Left lung (tissue), 10 donors: ENCODE data around the gene ORC2. TPM values are rescaled to one million over a fixed set of nuclear protein-coding genes. Genes with fewer than 3 reads are reported as not detected.
"Not testable (repeated sequence)": the region's sequence is repeated elsewhere in the genome, so short reads cannot be mapped to it uniquely, and the experiment has no call there.

ENCODE experiments used
- ATAC-seq: fragments of 200-7000 bp; cut with Tn5 transposase; one replicate; pipeline ENCODE4 v1.9.1; 2020; ENCODE audit warnings: moderate library complexity
- DNase-seq, 4 donors: peaks; one replicate each; pipeline ENCODE4 v3.0.0-alpha.2; 2013 to 2020
- H3K27ac ChIP-seq, 2 donors: fragments of 200-600 bp; sonication (generic) in 1 of 2; one replicate each; pipeline versions ENCODE4 v1.5.0 to v1.8.0; 2020 to 2021
- H3K27me3 ChIP-seq, 2 donors: fragments of 200-600 bp; sonication (generic) in 1 of 2; one replicate each; pipeline versions ENCODE4 v1.5.0 to v1.8.0; 2020 to 2021
- H3K36me3 ChIP-seq, 2 donors: fragments of 200-600 bp; sonication (generic) in 1 of 2; one replicate each; pipeline versions ENCODE4 v1.5.0 to v1.8.0; 2020 to 2021
- H3K4me1 ChIP-seq, 2 donors: fragments of 200-600 bp; one replicate each; pipeline ENCODE4 v1.8.0; 2021
- H3K4me3 ChIP-seq, 2 donors: fragments of 200-600 bp; sonication (generic) in 1 of 2; one replicate each; pipeline versions ENCODE4 v1.5.0 to v1.8.0; 2020 to 2021; ENCODE audit warnings: mild to moderate bottlenecking in 1 of 2
- H3K9me3 ChIP-seq, 2 donors: fragments of 200-600 bp; sonication (generic) in 1 of 2; one replicate each; pipeline versions ENCODE4 v1.5.0 to v1.8.0; 2020 to 2021
- intact Hi-C, 2 donors: fragments of 100-400 bp; cut with DNase I; formaldehyde crosslinking; loops; one replicate each; pipeline versions ENCODE4 v1.11.2 to v1.14.2; 2022
- polyA plus RNA-seq, 6 donors: library from polyadenylated mRNA; unstranded; fragments of 120-200 nt; gene quantifications; one replicate each; pipeline ENCODE4 v1.2.1, GENCODE V29; 2013; ENCODE audit not compliant: insufficient read length in 6 of 6
- total RNA-seq, 2 donors: library from RNA; stranded (reverse); fragmentation: NEBNext Ultra II Directional; extraction: Animal tissue kit (Norgen Biotek cat#: 25700); gene quantifications; one replicate each; pipeline ENCODE4 v1.2.1, GENCODE V29; 2021
- TF ChIP-seq, protein P1 (sequence below), 2 donors: fragments of 200-600 bp; sonication (generic) in 1 of 2; IDR thresholded peaks; one replicate each; pipeline versions ENCODE4 v1.5.0 to v1.8.0; 2021; ENCODE audit warnings: antibody characterized with exemption in 2 of 2
- donor health status: DM: no; HTN: yes; CAD: no.
- donor health status: DM: no; HTN: no; CAD: no.

The ORC2 gene
- total and polyA plus RNA-seq, 8 donors, result 25.6 to 46.1 (median 39.0) TPM

DNA sequence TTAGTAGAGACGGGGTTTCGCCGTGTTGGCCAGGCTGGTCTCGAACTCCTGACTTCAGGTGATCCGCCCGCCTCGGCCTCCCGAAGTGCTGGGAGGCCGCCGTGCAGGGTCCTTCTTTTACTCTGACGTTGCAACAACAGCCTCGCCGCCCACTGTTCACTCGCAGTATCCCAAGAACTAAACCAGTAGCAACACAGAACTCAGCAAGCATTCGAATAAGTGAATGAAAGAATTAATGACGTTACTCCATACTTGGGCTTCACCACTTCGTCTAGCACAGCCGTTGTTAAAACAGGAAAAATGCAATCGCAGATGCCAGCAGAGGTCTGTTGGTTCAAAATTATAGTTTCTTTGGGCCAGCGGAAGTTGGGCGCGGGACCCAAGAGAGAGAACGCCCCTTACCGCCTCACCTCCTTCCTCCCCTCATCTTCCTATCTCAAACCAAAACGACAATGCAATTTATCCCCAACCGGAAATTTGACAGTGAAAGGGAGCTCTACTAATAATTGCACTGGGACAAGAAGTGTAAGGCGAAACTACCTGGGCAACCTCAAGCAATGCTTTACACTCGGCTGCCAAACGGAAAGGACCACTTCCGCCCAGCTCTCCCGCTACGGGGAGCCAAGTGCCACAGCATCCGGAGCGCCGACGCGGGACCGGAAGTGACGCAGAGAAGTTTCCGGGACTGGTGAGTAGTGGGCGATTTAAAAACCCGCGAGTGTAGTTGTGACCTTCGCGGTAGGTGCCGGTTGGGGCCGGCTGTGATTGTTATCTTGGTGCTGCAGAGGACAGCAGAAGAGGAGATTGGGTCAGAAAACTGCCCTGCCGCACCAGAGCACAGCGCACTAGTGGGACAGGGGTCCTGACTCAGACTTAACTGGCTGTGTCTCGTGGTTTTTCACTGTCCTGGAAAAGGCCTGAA is 74.5 kb downstream of the ORC2 start, which contains the start of the genes NIF3L1 and PPIL3:
TSS of gene NIF3L1 (plus strand) at position 668 of the 922 bp plus-strand sequence. CDS start 2,573 bp downstream, outside the sequence.
TSS of gene PPIL3 (minus strand) at position 374 of the 922 bp plus-strand sequence. CDS start 1,462 bp downstream, outside the sequence.
- Histone ChIP-seq H3K27me3 (no peaks in the 10 kb centered on the region), H3K4me1 (peaks cover 8 to 30% of the 10 kb centered on the region in 2 donors), H3K27ac (peak within 1 kb of the TSS; percentile 95 to 96), H3K4me3 (peak within 1 kb of the TSS; percentile 62 to 67), H3K9me3 (no peaks in the 10 kb centered on the region), H3K36me3 (peaks cover 0 to 17% of the 10 kb centered on the region in 2 donors)
- intact Hi-C loops, result no loop called here
- DNase-seq (peak; percentile 97 to 98 (median 97)), ATAC-seq (peak; percentile 93)
- TF ChIP-seq, protein P1, sequence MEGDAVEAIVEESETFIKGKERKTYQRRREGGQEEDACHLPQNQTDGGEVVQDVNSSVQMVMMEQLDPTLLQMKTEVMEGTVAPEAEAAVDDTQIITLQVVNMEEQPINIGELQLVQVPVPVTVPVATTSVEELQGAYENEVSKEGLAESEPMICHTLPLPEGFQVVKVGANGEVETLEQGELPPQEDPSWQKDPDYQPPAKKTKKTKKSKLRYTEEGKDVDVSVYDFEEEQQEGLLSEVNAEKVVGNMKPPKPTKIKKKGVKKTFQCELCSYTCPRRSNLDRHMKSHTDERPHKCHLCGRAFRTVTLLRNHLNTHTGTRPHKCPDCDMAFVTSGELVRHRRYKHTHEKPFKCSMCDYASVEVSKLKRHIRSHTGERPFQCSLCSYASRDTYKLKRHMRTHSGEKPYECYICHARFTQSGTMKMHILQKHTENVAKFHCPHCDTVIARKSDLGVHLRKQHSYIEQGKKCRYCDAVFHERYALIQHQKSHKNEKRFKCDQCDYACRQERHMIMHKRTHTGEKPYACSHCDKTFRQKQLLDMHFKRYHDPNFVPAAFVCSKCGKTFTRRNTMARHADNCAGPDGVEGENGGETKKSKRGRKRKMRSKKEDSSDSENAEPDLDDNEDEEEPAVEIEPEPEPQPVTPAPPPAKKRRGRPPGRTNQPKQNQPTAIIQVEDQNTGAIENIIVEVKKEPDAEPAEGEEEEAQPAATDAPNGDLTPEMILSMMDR (IDR thresholded peaks at IDR 0.05), result no peak

DNA sequence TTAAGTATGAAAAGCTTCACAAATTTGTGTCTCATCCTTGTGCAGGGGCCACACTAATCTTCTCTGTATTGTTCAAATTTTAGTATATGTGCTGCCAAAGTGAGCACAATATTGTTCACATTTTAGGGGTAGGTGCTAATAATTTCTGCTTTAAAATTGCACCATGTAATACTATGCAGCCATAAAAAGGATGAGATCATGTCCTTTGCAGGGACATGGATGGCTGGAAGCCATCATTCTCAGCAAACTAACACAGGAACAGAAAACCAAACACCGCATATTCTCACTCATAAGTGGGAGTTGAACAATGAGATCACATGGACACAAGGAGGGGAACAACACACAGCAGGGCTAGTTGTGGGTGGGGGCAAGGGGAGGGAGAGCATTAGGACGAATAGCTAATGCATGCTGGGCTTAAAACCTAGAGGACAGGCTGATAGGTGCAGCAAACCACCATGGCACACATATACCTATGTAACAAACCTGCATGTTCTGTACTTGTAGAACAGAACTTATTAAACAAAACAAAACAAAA is 81.7 kb downstream of the ORC2 start:
- DNase-seq, ATAC-seq, intact Hi-C loops, H3K9me3 ChIP-seq, H3K27me3 ChIP-seq, H3K4me3 ChIP-seq, H3K27ac ChIP-seq, H3K4me1 ChIP-seq: not testable (repeated sequence)
- H3K36me3 ChIP-seq, result peaks cover 0 to 86% of the 10 kb centered on the region in 2 donors

DNA sequence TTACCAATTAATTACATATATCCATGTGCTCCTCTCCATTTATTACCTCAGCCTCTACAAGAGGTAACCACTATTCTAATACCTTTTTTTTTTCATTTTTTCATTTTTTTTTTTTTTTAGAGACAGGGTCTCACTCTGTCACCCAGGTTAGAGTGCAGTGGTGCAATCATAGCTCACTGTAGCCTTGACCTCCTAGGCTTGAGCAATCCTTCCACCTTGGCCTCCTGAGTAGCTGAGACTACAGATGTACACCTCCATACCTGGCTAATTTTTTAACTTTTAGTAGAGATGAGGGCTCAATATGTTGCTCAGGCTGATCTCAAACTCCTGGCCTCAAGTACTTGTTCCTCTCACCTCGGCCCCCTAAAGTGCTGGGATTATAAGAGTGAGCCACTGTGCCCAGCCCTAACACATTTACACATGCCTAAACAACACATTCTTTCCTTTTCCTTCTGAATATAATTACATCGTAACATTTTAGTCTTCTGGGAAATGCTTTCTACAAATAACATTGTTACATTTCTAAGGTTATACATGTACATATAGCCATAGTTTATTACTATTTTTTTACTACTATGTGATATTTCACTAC is 85.1 kb downstream of the ORC2 start:
- no peak overlapping the region for H3K4me3 ChIP-seq
- intact Hi-C loops, result no loop called here
- ATAC-seq, result no peak
- no peaks in the 10 kb centered on the region for H3K27me3 ChIP-seq
- H3K9me3 ChIP-seq, result no peaks in the 10 kb centered on the region
- no peak overlapping the region for H3K27ac ChIP-seq
- TF ChIP-seq, protein P1 (IDR thresholded peaks at IDR 0.05), result no peak
- H3K4me1 ChIP-seq, result no peaks in the 10 kb centered on the region
- H3K36me3 ChIP-seq, result peaks cover 0 to 84% of the 10 kb centered on the region in 2 donors
- no peak for DNase-seq

DNA sequence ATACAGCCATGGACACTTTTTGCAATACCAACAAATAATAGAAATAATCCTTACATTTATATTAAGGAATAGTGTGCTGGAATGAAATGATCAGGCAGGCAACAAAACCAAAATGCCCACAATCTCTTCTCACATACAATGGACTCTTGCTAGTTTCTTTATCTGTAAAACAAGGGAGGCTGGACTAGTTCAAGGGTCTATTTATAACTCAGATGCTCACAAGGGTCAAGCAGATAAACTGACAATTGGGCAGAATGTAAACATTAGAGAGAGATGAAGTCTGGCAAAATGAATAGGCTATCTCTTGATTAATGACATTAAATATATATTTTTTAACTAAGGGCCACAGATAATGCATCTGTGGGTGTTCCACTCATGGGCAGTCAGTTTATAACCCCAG is 86.0 kb downstream of the ORC2 start:
- Histone ChIP-seq H3K27ac (no peak overlapping the region), H3K4me3 (no peak overlapping the region), H3K36me3 (peaks cover 0 to 75% of the 10 kb centered on the region in 2 donors), H3K9me3 (no peaks in the 10 kb centered on the region), H3K27me3 (no peaks in the 10 kb centered on the region), H3K4me1 (no peaks in the 10 kb centered on the region)
- intact Hi-C loops, result no loop called here
- DNase-seq (no peak), ATAC-seq (no peak)
- TF ChIP-seq, protein P1 (IDR thresholded peaks at IDR 0.05), result no peak

DNA sequence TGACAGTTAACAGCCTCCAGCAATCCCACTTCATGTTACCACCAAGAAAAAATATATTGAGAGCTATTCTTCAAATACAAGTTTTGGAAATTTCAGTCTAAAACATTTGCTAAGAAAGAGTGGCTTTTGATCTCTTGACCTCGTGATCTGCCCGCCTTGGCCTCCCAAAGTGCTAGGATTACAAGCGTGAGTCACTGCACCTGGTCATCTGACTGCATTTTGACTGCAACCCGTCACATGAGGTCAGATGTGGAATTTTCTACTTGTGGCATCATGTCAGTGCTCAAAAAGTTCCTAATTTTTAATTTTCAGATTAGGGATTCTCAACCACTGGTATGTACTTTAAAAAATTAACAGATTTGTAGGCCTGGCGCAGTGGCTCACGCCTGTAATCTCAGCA is 89.9 kb downstream of the ORC2 start:
- no peaks in the 10 kb centered on the region for H3K27me3 ChIP-seq
- ATAC-seq, result no peak
- H3K36me3 ChIP-seq, result peaks cover 0 to 44% of the 10 kb centered on the region in 2 donors
- intact Hi-C loops, result no loop called here
- no peaks in the 10 kb centered on the region for H3K4me1 ChIP-seq
- no peak overlapping the region for H3K4me3 ChIP-seq
- no peak overlapping the region for H3K27ac ChIP-seq
- no peaks in the 10 kb centered on the region for H3K9me3 ChIP-seq
- DNase-seq, result no peak
- TF ChIP-seq, protein P1 (IDR thresholded peaks at IDR 0.05), result no peak
